ENCODE results near the gene FDXR.
A peak's percentile ranks its signal among the peaks of the same experiment; 100 is the strongest.

FDXR gene

DNA sequence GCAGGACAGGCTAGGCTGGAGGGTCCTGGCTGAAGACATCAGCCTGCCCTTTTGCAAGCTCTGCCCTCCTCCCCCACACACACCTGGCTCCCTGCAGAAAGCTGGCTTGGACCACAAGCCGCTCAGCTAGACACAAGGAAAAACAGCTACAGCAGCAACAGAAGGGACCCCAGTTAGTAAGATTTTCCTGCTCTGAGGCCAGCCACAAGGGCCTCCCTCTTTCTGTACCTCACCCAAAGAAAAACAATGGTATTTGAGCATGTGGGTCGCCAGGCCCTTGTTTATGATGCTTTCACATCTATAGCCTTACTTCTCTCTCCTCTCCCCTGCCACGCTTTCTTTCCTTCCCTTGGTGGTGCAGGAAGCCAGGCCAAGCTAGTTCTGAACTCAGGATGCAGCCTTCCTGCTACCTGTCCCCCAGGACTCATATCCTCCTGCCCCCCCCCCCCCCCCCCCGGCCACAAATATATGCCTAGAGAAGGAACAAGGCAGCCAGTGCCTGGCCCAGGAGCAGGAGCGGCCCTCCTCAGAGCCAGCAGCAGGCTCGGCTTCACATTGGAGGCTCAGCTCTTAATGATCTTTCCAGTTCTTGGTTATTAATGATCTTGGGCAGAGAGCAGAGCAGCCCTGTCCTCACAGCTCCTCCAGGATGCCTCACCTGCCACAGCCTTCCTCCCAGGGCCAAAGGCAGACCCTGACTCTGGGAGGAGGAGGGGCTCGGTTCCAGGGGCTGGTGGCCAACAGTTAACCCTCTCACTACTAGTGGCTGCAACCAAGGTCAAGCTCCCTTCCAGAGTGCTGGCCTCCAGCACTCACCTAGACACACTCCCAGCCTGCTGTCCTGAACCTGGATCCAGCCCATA lies 32.6 kb downstream of the FDXR start:
- no peak for DNase-seq

DNA sequence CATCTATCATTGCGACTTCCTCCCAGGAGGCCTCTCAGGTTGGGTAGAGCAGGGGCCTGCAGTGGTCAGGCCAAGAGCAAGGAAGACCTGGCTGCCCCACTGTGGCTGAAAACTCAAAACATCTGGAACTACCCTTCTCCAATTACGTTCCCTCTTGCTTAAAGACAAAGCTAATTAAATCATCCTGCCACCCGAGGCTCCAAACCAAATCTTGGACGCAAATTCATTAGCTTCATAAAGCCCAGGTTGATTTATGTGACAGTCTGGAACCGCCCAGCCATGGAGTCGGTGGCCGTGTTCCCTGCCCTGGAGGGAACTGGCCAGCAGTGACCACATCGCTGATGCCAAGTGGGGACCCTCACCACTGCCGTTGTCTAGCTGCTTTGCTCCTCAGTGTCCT lies 34.5 kb downstream of the FDXR start:
- no peak for DNase-seq

DNA sequence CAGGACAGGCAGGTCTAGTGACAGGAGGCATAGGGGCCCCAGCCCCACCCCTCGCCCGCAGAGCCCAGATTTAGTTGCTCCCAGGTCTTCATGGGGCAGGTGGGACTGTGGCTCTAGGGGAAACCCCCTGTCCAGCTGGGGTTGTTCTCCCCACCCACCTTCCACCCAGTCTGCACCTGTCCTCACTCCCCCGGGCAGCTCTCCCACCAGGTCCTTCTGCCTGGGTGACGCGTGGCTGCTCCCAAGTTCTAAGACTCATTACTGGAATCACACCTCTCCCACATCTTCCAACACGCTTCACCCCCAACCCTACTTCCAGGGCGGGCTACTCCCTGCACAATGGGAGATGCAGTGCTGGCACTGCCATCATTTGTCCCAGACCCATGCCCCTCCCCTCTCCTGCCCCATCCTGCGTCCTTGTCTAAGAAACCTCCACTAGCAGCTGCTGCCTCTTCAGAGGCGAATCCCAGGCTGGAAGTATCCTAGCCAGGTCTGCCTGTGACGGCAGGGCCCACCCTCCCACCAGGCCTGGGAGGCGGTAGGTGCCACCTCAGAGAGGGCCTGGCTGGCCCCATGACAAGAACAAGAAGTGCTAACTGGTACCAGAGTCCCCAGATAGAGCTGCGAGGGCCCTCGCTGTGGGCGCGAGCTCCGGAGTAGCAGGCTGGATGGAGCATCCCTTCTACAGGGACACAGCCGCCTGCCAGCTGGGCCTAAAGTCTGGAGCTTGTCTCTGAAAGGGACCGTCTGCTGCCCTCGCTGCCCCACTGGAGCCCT lies 35.9 kb downstream of the FDXR start:
- DNase-seq: no peak

DNA sequence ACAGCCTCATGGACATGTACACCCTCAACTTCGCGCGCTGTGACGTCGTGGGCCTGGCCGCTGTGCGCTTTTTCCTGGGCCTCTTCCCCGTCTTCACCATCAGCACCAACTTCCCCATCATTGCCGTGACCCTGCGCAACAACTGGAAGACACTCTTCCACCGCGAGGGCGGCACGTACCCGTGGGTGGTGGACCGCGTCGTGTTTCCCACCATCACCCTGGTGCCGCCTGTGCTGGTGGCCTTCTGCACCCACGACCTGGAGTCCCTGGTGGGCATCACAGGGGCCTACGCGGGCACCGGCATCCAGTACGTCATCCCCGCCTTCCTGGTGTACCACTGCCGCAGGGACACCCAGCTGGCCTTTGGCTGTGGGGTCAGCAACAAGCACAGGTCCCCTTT lies 36.6 kb downstream of the FDXR start:
- DNase-seq: no peak

DNA sequence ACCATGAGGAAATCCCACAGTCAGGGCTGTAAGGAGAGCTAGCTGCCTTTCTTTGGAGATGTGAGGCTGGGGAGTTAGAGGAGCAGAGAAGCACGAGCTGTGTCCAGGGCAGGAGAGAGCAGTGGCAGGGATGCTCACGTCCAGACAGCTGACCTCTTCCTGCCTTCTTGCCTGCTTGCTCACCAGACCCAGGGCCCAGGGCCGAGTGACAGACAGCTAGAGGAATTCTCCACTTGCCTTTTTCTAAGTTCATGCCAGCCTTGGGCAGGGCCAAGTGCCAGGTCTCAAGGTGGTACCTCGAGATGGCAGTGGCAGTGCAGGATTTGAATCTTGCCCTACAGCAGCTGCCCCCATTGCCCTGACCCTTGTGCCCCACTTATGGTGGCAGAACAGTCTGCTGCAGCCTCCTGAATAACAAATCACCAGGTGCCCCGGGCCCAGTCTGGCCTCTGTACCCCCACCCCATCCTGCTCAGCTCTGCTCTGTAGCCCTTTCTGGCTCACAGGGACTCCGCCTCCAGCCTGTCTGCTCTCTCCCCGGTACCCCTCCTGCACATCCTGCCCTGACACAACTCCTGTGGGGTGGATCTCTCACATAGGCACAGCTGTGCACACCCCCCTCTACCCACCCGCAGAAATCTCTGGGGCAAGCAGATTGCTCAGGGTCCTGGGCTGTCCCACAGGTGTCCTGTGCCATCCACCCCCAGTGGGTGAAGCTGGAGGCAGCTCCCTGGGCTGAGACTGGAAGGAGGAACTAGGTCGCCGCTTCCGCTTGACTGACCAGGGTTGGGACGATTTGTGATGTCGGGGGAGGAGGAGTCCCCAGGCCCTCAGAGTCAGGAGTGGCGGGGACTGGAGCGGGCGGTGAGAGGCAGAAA lies 39.1 kb downstream of the FDXR start:
- DNase-seq: peak in 33 of 56 donors; percentile 17 to 75 (median 36)

DNA sequence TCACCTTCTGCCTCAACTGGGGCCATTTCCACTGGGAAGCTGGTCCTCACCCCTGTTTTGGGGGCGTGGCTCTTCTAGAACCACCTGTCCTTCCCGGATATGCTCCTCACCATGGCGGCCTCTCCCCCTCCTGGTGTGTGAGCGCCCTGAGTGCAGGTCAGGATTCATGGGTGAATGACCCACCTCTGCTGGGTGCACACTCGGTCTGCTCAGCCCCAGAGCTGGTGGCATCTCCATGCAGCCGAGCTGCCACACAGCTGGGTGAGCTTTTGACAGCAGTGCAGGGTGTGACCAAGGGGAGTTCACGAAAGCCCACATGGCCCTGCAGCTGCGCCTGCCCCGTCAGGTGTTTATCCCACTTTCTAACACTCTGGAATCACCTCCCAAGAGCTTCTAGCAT lies 40.4 kb downstream of the FDXR start:
- no peak for DNase-seq

DNA sequence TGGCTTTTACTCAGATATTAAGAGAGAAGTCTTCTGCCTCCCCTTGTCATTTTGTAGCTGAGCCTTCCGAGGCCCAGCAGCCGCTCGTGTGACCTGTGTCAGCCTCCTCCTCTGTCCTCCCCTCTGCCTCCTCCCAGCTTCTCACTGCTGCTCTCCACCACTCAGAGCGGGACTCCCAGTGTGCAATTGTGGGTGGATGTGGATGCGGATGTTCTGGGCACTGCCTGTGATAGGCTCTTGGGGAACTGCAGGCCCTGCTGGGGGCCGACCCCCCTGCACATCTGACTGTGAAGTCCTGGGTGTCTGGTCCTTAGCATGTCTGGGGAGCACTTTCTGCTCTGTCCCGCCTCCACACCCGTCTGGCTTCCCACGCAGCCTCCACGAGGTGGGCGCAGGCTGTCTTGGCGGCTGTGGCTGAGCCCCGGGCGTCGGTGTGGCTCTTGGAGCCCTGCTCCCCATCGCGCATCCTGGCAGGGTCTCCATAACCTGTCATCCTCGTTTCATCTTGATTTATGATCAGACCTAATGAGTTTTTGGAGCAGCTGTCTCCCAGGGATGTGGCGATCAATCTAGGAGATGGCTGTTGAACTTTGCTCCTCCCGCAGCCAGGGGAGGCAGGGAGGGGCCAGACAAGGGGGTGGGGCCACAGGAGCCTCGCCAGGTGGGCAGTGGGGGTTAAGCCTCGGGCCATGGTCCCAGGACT lies 41.2 kb downstream of the FDXR start:
- no peak for DNase-seq

DNA sequence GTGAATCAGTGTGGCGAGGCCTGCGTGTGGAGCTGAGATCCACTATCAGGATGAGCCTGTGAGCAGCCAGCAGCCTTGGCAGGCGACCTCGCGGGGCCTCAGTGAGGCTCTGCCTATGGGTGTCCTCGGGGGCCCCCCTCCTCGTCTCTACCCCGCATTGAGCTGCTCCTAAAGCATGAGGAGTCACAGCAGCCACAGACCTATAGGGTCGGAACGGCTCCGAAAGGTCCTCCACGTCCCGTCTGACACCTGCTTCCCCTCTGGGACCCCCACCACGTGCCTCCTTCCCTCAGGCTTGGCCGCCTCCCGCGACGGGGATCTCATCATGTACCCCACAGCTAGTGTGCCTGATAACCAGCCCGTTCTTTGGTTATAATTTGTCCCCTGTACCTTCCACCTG lies 41.9 kb downstream of the FDXR start:
- no peak for DNase-seq

DNA sequence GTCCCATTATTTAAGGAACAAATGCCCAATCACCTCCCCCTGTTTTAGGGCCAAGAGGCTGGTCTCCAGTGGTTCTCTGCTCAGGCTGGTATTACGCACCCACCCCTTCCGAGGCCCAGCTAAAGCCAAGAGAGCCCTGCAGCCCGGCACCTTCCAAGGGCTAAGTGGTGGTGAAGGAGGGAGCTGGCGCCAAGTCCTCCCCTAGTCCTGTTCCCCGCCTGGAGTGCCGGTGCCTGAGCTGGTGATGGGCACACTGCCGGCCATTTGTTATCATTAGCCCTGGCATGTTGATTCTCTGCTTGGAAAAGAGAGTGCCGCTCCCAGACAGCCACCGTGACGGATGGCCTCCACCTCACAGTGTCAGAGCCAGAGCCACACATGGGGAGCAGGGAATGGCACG lies 45.0 kb downstream of the FDXR start:
- DNase-seq: peak in 3 of 56 donors; percentile 15 to 34 (median 24)

DNA sequence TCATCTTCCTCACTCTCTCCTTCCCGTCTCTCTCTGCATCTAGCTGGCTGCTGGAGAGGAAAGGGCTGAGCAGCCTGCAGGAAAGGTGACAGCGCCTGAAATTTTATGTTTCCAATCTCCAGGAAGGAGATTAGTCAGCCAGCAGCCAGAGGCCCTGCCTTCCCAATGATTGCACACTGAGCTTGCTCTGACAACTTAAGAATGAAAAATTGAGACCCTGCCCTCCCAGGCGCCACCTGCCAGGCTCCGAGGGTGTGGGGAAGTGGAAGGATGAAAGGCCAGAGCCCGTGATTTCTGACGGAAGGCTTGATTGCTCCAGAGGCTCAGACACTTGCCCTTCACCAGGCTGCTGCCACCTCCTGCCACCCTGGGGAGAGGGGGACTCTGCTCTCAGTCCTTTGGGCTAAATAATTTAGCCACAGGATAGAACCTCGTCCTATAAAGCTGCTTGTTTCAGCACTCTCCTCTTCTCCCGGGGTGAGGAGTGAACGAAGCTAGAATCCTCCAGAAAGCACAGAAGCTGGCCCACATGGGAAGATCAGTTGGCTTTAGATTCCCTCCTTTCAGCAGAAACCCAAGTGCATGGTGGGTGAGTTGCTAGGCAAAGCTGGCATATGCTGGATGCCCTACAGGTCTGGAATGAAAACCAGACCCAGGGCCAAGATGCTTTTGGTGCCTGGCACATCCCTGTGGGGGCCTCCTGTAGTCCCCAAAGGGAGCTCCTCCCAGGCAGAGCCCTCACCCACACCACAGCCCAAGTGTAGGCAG lies 46.7 kb downstream of the FDXR start:
- DNase-seq: peak in 4 of 56 donors; percentile 24 to 39 (median 27)

DNA sequence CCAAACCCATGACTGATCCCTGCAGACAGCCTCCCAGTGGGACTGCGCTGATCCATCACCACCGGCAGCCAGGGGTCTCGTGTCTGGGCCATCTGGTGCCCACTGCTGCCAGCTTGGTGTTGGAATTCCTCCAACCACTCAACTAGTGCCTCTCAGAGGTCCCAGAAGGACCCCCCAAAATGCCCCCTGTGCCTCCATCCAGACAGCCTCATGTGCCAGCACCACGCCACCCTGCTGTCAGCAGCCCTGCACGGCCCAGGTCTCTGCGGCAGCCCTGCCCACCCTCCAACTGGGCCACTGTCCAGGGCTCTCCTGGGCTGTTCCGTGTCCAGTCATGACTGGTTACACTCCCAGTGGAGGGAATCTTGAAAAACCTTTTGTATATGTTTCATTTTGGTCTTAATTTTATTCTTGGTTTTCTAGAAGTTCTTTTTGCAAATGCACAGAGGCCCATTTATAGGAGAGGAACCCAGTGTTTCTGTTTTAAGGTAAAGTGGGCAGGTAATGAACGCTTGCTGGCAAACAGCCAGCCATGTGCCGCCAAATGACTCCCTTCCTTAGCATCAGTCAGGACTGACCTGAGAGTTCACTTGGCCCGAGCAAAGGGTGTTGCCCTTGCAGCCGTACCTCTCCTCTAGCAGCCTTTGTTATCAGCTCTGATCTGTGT lies 47.7 kb downstream of the FDXR start:
- peak in 5 of 56 donors; percentile 8 to 45 (median 24) for DNase-seq

DNA sequence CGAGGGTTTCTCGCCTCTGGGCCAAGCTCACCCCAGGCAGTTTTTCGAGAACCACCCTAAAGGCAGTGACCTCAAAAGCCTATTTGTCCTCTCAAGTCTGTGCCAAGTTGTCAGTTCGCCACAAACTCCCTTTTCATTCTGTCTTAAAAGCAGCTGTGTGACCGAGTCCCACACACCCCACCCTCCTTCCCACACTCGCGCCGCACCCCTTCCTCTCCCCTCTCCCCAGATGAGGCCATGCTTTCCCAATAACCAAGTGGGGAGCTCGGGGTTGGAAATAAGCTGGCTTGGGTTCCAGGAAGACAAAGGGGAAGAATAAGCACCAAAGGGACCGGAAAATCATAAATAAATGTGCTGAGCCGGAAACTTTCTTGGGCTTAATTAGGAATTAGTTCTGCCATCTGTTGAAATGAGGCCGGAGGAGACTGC lies 49.8 kb downstream of the FDXR start:
- DNase-seq: peak in 46 of 56 donors; percentile 17 to 82 (median 57)

DNA sequence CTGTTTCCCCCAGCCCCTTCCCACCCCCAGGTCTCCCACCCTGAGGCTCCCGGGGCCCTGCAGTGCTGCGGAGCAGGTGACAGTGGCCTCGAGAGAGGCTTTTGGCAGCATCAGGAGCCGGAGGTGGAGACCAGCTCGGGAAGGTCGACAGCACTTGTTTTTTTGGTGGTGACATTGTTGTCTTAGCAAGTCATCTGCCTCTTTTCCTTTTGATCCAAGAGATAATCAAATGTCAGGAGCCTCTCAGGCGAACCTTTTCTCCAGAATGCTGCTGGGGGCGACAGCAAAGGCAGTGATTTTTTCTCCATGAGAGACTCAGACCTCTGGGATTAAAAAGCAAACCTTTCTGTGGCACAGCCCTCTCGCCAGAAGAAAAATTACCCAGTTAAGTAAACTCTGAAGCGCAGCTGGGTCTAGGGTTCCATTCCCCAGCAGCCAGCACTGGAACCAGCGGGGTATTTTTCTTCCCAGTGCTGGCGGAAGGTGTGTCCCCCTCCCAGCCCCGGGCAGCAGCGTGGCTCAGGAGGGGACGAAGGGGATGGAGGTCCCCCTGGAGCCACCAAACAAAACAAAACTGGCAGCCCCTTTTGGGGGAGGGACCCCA lies 50.4 kb downstream of the FDXR start:
- peak in 4 of 56 donors; percentile 43 to 64 (median 45) for DNase-seq

DNA sequence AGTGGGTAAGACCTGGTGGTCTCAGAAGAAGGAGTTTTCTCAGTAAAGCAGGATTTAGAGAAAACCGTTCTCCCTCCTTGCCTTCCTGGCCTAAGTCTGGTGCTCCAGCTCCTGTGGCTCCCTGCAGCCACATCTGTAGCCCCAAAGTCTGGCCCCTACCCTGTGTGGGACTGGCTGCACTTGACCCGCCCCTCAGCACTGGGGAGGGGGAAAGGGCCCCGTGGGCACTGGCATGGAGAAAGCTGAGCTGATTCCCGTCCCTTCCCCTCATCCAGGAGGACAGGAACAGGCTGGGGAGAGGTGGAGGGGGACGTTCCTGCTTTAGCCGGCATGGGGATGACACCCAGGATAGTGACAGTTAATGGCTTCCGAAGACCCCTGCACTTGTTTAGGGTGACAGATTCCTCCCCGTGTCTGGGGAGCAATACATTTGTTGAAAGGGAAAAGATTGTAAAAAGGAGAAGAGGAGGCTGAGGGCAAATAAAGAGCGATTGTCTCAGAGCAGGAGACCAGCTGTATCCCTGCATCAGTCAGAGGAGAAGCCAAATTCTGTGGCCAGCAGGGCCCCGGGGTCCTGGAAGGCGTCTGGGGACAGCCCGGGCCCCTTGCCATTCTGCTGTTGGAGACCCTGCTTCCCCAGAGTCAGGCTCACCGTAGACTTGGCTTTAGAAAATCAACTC lies 51.0 kb downstream of the FDXR start:
- DNase-seq: peak in 5 of 56 donors; percentile 36 to 44 (median 39)

DNA sequence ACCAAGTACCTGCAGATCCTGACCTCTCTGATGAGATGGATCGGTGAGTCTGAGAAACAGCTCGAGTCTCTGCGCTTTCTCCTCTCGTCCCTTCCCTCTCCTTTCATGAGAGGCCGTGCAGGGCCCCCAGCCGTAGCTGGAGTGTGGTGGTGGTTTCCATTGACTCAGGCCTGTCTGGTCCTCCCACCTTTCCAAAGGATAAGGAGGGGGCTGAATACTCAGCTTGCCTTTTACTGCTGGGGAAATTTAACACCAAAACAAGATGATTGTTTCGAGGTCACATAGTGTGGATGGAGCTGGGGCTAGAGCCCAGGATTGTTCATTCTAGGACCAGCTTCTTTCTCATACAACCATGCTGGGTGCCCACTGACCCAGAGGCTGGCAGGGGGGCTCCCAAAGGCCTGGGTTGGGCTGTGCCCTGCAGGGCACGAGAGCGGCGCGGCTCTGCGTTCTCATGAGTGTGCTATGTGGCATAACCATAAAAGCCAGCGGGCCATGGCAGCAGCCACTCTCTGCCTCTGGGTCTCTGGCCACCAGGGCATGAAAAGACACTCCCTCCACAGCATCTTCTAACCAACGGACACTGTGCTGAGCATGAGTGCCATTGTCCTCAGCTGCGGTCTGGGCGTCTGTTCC lies 52.9 kb downstream of the FDXR start:
- DNase-seq: no peak

DNA sequence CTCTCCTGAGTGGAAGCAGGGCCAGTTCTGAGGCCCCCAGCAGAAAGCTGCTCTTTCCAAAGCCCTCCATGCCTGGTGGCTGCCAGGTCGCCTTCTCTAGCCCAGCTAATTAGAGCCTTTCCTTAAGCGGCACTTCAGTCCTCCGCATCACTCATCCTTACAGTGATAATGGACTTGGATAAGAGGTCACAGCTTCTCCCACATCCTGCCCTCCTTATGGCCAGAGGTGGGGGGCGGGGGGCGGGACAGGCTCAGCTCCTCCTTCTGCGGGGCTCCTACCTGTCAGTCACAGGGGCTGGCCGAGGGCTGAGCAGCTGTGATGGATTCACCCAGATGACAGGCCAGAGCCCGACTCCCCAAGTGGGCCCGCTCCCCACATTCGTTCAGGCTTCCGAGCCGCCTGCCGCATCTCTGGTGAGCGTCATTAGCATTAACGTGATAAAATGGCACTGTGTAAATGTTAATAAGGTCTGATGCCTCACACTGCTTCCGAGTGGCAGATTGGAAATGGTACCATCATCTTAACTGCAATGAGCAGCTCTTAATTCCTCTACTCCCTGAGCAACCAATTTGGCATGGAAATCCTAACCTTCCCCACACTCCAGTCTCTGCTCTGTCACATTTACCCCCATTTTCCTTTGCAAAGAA lies 54.4 kb downstream of the FDXR start:
- no peak for DNase-seq

DNA sequence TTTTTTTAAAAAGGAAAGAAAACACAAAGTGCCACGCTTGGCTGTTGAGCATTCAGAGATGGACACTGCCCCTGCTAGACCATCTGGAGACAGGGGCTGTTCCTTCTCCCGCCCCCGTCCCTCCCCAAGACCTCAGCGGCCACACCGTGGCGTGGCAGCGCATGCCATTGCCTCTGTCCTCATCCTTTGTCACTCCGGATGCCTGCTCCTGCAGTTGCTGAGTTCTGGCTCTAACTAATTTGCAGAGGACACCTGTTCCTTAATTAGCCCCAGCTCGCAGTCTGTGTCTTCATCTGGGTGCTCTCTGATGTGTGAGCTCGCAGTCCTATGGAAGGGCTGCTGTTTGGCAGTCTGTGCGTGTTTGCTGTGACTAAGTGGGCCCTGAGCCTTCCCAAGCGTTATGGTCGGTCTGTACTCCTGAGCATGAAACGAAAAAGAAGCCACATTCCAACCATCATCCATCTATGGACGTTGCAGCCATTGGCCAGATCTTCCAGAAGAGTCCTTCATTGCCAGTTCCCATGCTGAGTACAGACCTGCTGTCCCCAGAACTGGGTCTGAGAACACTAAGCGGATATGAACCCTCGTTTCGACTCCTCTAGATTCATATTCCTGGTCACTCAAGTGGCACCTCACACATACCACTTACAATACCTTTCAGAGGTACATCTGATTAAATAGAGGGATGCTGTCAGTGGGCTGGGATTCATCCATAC lies 55.7 kb downstream of the FDXR start:
- DNase-seq: no peak
